NCI-H187 treated with DMSO at 0.1 percent for 48 hours (cell line): ENCODE data around the gene WTIP.
"Not testable (repeated sequence)": the region's sequence is repeated elsewhere in the genome, so short reads cannot be mapped to it uniquely, and the experiment has no call there.

Experiments used
- DNase-seq: peaks from one replicate; lab custom pipeline; 2025; lab: John Stamatoyannopoulos, UW

The WTIP gene

GRCh38 chr19:34503531-34504272 is 22.1 kb downstream of the WTIP start:
- DNase-seq, result no peak

GRCh38 chr19:34504273-34504808 is 22.8 kb downstream of the WTIP start:
- no peak for DNase-seq

- no peak for DNase-seq
Measured at GRCh38 chr19:34504809-34505291, 23.3 kb downstream of the WTIP start.

GRCh38 chr19:34505321-34506025 is 23.9 kb downstream of the WTIP start:
- no peak for DNase-seq

GRCh38 chr19:34506026-34506370 is 24.4 kb downstream of the WTIP start:
- no peak for DNase-seq

GRCh38 chr19:34507414-34508067 is 26.0 kb downstream of the WTIP start:
- DNase-seq, result no peak

- no peak for DNase-seq
Measured at GRCh38 chr19:34508540-34508939, 27.0 kb downstream of the WTIP start.

- not testable (repeated sequence) for DNase-seq
Measured at GRCh38 chr19:34510904-34511303, 29.3 kb downstream of the WTIP start.

- DNase-seq, result no peak
Measured at GRCh38 chr19:34512254-34512822, 30.8 kb downstream of the WTIP start.

GRCh38 chr19:34513767-34514166 is 32.2 kb downstream of the WTIP start:
- DNase-seq, result no peak

GRCh38 chr19:34519602-34520001 is 38.0 kb downstream of the WTIP start:
- DNase-seq, result no peak

- DNase-seq, result no peak
Measured at GRCh38 chr19:34523408-34523807, 41.9 kb downstream of the WTIP start.

- DNase-seq, result no peak
Measured at GRCh38 chr19:34525001-34525400, 43.4 kb downstream of the WTIP start.

GRCh38 chr19:34534206-34534605 is 52.6 kb downstream of the WTIP start:
- DNase-seq, result no peak

- no peak for DNase-seq
Measured at GRCh38 chr19:34539396-34539795, 57.8 kb downstream of the WTIP start.

- no peak for DNase-seq
Measured at GRCh38 chr19:34540811-34541557, 59.4 kb downstream of the WTIP start.

GRCh38 chr19:34549833-34550232 is 68.3 kb downstream of the WTIP start:
- DNase-seq, result no peak

- no peak for DNase-seq
Measured at GRCh38 chr19:34555447-34555846, 73.9 kb downstream of the WTIP start.

GRCh38 chr19:34556488-34556887 is 74.9 kb downstream of the WTIP start:
- DNase-seq, result no peak

GRCh38 chr19:34559045-34559444 is 77.5 kb downstream of the WTIP start:
- no peak for DNase-seq

- no peak for DNase-seq
Measured at GRCh38 chr19:34560229-34560628, 78.7 kb downstream of the WTIP start.
